GDM1 (cell line): ENCODE measurements around the gene RNF223.
A peak's percentile ranks its signal among the peaks of the same experiment; 100 is the strongest.
"Not testable (repeated sequence)": the region's sequence is repeated elsewhere in the genome, so short reads cannot be mapped to it uniquely, and the experiment has no call there.

Source experiments
- DNase-seq: peaks from one replicate; lab custom pipeline; 2025; lab: John Stamatoyannopoulos, UW

RNF223 gene

GRCh38 chr1:1059494-1060280 is 14.4 kb downstream of the RNF223 start:
- peak; percentile 71 for DNase-seq

DNA sequence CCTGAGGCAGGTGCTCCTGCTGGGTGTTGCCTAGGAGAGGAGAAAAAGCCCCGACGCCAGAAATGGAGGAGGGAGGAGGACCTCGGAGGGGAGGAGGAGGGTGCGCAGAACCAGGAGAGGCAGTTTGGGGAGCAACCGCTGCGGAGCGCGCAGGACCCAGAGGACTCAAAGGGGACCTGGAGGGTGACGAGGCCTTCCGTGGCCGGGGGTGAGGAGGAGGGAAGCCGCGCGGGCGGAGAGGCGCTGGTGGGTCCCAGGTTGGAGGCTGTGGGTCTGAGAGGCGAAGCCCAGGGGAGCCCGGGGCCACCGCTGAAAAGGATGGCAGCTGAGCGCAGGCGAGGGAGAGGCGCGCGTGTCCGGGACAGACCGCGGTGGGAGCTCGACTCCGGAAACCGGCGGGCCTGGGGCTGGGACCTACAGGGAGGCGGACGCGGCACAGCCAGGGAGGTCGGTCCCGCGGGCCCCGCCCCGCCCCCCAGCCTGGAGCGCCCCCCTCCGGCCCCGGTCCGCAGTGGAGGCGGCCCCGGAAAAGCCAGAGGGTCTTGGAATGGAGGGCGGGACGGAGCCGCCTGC is 15.1 kb downstream of the RNF223 start:
- no peak for DNase-seq

DNA sequence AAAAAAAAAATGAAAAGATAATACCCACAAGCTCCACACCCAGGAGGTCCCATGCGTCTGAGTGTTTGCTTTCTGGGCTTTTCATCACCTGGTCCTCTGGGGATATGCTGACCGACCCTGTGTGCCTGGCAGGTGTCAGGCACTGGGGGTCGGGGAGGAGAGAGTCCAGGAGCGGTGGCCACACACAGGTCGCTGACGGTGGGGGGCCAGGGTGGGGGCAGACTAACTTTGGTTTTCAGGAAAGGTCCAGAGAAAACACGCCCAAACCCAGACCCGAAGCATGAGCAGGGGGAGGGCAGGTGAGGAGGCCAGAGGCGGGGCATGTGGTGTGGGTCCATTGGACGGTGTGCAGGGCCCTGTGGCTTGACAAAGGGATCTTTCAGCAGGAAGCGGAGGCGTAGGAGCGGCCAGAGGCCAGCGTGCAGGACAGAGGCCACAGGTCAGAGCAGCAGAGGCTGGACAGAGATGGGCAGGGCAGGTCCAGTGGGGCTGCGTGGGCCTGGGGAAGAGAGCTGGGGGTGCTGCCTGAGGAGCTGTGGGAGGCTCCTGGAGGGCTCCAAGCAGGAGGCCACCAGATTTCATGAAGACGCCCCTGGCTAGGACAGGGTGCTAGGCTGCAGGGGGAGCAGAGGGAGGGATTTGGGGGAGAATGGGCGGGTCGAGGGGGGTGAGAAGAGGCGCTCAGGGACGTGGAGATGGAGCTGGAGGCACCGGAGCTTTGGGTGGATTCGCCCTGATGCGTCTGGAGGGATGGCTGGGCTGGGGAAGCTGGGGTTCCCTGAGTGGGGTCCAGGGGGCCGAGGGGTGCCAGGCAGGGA is 15.8 kb downstream of the RNF223 start:
- DNase-seq, result no peak

GRCh38 chr1:1057769-1058087 is 16.4 kb downstream of the RNF223 start:
- not testable (repeated sequence) for DNase-seq

DNA sequence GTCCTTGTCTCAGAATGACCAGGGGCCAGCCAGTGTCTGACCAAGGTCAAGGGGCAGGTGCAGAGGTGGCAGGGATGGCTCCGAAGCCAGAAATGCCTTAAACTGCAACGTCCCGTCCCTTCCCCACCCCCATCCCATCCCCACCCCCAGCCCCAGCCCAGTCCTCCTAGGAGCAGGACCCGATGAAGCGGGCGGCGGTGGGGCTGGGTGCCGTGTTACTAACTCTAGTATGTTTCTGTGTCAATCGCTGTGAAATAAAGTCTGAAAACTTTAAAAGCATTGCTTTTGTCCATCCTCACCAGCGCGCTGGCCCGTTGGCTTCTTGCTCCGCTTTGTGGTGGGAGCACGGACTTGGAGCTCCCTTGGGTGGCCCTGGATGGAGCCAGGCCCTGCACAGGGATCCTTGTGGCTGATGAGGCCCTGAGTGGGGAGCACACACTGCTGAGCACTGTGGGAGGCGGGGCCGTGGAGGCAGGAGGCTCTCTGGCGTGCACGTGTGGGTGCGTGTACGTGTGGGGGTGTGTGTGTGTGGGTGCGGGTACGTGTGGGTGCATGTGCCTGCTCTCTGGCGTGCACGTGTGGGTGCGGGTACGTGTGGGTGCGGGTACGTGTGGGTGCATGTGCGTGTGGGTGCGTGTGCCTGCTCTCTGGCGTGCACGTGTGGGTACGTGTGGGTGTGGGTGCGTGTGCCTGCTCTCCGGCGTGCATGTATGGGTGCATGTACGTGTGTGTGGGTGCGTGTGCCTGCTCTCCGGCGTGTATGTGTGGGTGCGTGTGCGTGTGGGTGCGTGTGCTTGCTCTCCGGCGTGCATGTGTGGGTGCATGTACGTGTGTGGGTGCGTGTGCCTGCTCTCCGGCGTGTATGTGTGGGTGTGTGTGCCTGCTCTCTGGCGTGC is 18.0 kb downstream of the RNF223 start:
- DNase-seq, result no peak

DNA sequence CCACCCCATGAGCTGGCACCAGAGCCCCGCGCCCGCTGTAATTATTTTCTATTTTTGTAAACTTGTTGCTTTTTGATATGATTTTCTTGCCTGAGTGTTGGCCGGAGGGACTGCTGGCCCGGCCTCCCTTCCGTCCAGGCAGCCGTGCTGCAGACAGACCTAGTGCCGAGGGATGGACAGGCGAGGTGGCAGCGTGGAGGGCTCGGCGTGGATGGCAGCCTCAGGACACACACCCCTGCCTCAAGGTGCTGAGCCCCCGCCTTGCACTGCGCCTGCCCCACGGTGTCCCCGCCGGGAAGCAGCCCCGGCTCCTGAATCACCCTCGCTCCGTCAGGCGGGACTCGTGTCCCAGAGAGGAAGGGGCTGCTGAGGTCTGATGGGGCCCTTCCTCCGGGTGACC is 19.1 kb downstream of the RNF223 start:
- no peak for DNase-seq

GRCh38 chr1:1054099-1054700 is 19.9 kb downstream of the RNF223 start:
- no peak for DNase-seq

- DNase-seq, result no peak
Measured at GRCh38 chr1:1053682-1054081, 20.4 kb downstream of the RNF223 start.

- no peak for DNase-seq
Measured at GRCh38 chr1:1053022-1053421, 21.1 kb downstream of the RNF223 start.

GRCh38 chr1:1052003-1052840 is 21.9 kb downstream of the RNF223 start:
- no peak for DNase-seq

GRCh38 chr1:1051127-1051810 is 22.8 kb downstream of the RNF223 start:
- DNase-seq, result no peak

GRCh38 chr1:1050577-1051052 is 23.5 kb downstream of the RNF223 start:
- DNase-seq, result no peak

GRCh38 chr1:1049318-1050165 is 24.6 kb downstream of the RNF223 start:
- DNase-seq, result no peak

GRCh38 chr1:1048765-1049164 is 25.3 kb downstream of the RNF223 start:
- DNase-seq, result no peak

DNA sequence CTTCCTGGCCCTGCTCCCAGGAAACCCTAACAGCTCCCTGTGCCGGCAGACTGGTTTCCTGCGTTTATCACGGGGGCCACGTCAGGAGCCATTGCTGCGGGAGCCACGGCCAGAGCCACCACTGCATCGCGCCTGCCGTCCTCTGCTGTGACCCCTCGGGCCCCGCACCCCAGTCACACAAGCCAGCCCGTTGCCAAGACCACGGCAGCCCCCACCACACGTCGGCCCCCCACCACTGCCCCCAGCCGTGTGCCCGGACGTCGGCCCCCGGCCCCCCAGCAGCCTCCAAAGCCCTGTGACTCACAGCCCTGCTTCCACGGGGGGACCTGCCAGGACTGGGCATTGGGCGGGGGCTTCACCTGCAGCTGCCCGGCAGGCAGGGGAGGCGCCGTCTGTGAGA is 26.1 kb downstream of the RNF223 start:
- DNase-seq, result no peak

DNA sequence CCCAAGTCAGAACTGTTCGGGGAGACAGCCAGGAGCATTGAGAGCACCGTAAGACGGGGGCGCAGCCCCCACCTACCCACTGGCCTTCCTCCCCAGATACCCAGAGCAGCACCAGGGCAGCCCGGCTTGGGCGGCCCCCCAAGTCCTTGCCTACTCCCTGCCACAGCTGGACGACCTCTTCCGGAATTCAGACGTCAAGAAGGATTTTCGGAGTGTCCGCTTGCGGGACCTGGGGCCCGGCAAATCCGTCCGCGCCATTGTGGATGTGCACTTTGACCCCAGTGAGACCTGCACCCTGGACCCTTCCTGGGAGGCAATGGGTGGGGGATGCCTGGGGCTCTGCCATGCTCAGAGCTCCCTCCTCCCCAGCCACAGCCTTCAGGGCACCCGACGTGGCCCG is 26.7 kb downstream of the RNF223 start:
- no peak for DNase-seq

DNA sequence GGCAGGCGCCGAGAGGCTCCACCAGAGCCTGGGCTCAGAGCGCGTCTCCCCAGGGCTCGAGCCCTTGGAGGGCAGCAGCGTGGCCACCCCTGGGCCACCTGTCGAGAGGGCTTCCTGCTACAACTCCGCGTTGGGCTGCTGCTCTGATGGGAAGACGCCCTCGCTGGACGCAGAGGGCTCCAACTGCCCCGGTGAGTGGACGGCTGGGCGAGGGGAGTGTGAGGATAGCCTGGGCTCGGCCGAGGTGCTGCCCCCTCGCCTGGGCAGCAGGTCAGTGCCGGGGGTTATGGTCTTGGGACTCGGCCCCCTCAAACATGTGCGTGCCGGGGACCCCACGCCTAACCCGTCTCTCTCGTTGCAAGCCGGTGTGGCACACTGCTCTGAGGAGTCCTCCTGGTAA is 27.3 kb downstream of the RNF223 start:
- no peak for DNase-seq

GRCh38 chr1:1046243-1046642 is 27.9 kb downstream of the RNF223 start:
- DNase-seq, result no peak

DNA sequence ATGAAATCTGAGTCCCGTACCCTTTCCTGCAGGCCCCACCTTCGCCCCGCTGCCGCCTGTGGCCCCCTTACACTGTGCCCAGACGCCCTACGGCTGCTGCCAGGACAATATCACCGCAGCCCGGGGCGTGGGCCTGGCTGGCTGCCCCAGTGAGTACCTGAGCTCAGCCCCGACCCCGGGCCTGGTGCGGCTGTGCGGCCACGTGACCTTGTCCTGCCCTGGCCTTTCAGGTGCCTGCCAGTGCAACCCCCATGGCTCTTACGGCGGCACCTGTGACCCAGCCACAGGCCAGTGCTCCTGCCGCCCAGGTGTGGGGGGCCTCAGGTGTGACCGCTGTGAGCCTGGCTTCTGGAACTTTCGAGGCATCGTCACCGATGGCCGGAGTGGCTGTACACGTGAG is 29.0 kb downstream of the RNF223 start:
- no peak for DNase-seq
